Right forelimb (tissue), 1 donor: ENCODE measurements around the gene POMP.
A peak's percentile ranks its signal among the peaks of the same experiment; 100 is the strongest.

Experiments
- DNase-seq: peaks from one replicate; pipeline ENCODE4 v3.0.0-alpha.2; 2018

Gene POMP

GRCh38 chr13:28658796-28659620, at the start of gene POMP:
TSS of gene POMP (plus strand) at chr13:28659130. CDS start at chr13:28659185, 55 bp downstream.
- DNase-seq = peak; percentile 98

- DNase-seq = no peak
Observed at GRCh38 chr13:28609381-28609780, 49.5 kb upstream of the POMP start.

- no peak for DNase-seq
Observed at GRCh38 chr13:28609926-28610325, 49.0 kb upstream of the POMP start.

GRCh38 chr13:28610996-28611395, 47.9 kb upstream of the POMP start:
- no peak for DNase-seq

GRCh38 chr13:28611654-28612131, 47.2 kb upstream of the POMP start:
- DNase-seq = no peak

GRCh38 chr13:28613562-28613961, 45.4 kb upstream of the POMP start:
- DNase-seq = no peak

- no peak for DNase-seq
Observed at GRCh38 chr13:28615916-28616446, 42.9 kb upstream of the POMP start.

GRCh38 chr13:28618230-28618994, 40.5 kb upstream of the POMP start:
- DNase-seq = no peak

GRCh38 chr13:28620011-28620830, 38.7 kb upstream of the POMP start:
- no peak for DNase-seq

GRCh38 chr13:28621449-28621848, 37.5 kb upstream of the POMP start:
- no peak for DNase-seq

- no peak for DNase-seq
Observed at GRCh38 chr13:28622286-28622685, 36.6 kb upstream of the POMP start.

GRCh38 chr13:28623782-28624706, 34.9 kb upstream of the POMP start:
- DNase-seq = no peak

GRCh38 chr13:28624707-28625432, 34.1 kb upstream of the POMP start:
- no peak for DNase-seq

GRCh38 chr13:28626266-28626665, 32.7 kb upstream of the POMP start:
- no peak for DNase-seq

GRCh38 chr13:28628241-28628640, 30.7 kb upstream of the POMP start:
- DNase-seq = no peak

GRCh38 chr13:28630869-28631268, 28.1 kb upstream of the POMP start:
- no peak for DNase-seq

GRCh38 chr13:28631801-28632200, 27.1 kb upstream of the POMP start:
- DNase-seq = no peak

GRCh38 chr13:28636069-28636468, 22.9 kb upstream of the POMP start:
- no peak for DNase-seq

GRCh38 chr13:28636677-28637317, 22.1 kb upstream of the POMP start:
- peak; percentile 55 for DNase-seq

GRCh38 chr13:28637714-28638355, 21.1 kb upstream of the POMP start:
- DNase-seq = no peak
